MM.1S (cell line): ENCODE data around the gene PKDCC.

Source experiments
- DNase-seq: peaks from one replicate; pipeline ENCODE4 v3.0.0-alpha.2; 2015
- H2AFZ ChIP-seq: fragments of 300-600 bp; sonication (generic); 2 replicates; pipeline ENCODE4 v1.6.0; 2016; ENCODE audit warnings: antibody characterized with exemption, low read length
- H3F3A ChIP-seq: fragments of 300-600 bp; sonication (generic); 2 replicates; pipeline ENCODE4 v1.6.1; 2016; ENCODE audit warnings: mild to moderate bottlenecking, antibody characterized with exemption, low read length, moderate library complexity, mixed read lengths; ENCODE audit not compliant: insufficient read depth
- H3K27ac ChIP-seq: fragments of 300-600 bp; sonication (generic); 2 replicates; pipeline ENCODE4 v1.5.1; 2016; ENCODE audit warnings: mild to moderate bottlenecking, low read length
- H3K27me3 ChIP-seq: fragments of 300-600 bp; sonication (generic); replicated peaks from 2 replicates; pipeline ENCODE4 v1.6.0; 2016; ENCODE audit warnings: low read length; ENCODE audit not compliant: insufficient read depth
- H3K36me3 ChIP-seq: fragments of 300-600 bp; sonication (generic); replicated peaks from 2 replicates; pipeline ENCODE4 v1.6.1; 2016; ENCODE audit warnings: mild to moderate bottlenecking, low read length, mixed read lengths; ENCODE audit not compliant: insufficient read depth
- H3K4me1 ChIP-seq: fragments of 300-600 bp; sonication (generic); 2 replicates; pipeline ENCODE4 v1.6.1; 2016; ENCODE audit warnings: low read length, mixed read lengths
- H3K4me2 ChIP-seq: fragments of 300-600 bp; sonication (generic); 2 replicates; pipeline ENCODE4 v1.6.0; 2016; ENCODE audit warnings: low read depth, low read length
- H3K4me3 ChIP-seq: fragments of 300-600 bp; sonication (generic); 2 replicates; pipeline ENCODE4 v1.5.1; 2016; ENCODE audit warnings: low read length, mixed read lengths
- H3K79me2 ChIP-seq: fragments of 300-600 bp; sonication (generic); 2 replicates; pipeline ENCODE4 v1.6.1; 2016; ENCODE audit warnings: mixed run types, low read length, mixed read lengths
- H3K9ac ChIP-seq: fragments of 300-600 bp; sonication (generic); 2 replicates; pipeline ENCODE4 v1.6.1; 2016; ENCODE audit warnings: low read length, mixed read lengths
- H3K9me2 ChIP-seq: fragments of 300-600 bp; sonication (generic); replicated peaks from 2 replicates; pipeline ENCODE4 v1.6.1; 2016; ENCODE audit warnings: mild to moderate bottlenecking, low read length, mixed read lengths; ENCODE audit not compliant: insufficient read depth
- H3K9me3 ChIP-seq: fragments of 300-600 bp; sonication (generic); replicated peaks from 2 replicates; pipeline ENCODE4 v1.6.1; 2016; ENCODE audit warnings: mild to moderate bottlenecking, low read length, mixed read lengths; ENCODE audit not compliant: insufficient read depth
- H4K20me1 ChIP-seq: fragments of 300-600 bp; sonication (generic); 2 replicates; pipeline ENCODE4 v1.6.1; 2016; ENCODE audit warnings: mild to moderate bottlenecking, low read length, moderate library complexity, mixed read lengths; ENCODE audit not compliant: insufficient read depth
- EZH2 ChIP-seq: fragments of 300-600 bp; sonication (generic); optimal IDR thresholded peaks from 2 replicates; pipeline ENCODE3; 2017; ENCODE audit warnings: low read depth, mild to moderate bottlenecking, antibody characterized with exemption, low read length, mixed read lengths
- EZH2phosphoT487 ChIP-seq: fragments of 300-600 bp; sonication (generic); IDR thresholded peaks from 2 replicates; pipeline ENCODE4 v1.6.1; 2018; ENCODE audit warnings: antibody characterized with exemption, low read length
- TF ChIP-seq, protein P1 (sequence below): fragments of 300-600 bp; sonication (generic); IDR thresholded peaks from 2 replicates; pipeline ENCODE4 v1.5.1; 2016; ENCODE audit warnings: antibody characterized with exemption, low read length, mixed read lengths

Gene PKDCC

DNA sequence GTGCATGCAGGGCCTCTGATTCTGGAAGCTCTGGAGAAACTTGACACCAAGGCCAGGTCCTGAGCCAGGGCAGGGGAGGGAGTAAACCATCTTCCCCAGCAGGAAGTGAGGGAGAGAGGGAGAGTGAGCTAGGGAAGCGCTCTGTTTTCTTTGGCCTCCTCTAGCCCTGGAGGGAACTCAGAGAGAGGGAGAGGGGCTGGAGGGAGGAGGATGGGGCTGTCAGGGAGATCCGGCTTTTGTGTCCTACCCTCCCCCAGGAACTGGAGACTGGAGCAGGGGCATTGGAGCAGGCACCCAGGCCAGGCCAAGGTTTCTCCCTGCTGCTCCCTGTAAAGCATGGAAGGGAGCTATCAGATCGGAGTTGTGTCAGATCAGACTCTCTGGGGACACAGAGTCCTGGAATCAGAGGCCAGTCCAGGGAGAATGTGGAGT lies 22.7 kb upstream of the PKDCC start:
- Histone ChIP-seq H3F3A (peaks cover 19% of the 10 kb centered on the region), H3K36me3 (no peaks in the 10 kb centered on the region), H3K9me2 (no peaks in the 10 kb centered on the region), H3K4me1 (peaks cover 46% of the 10 kb centered on the region), H3K9me3 (no peaks in the 10 kb centered on the region), H2AFZ (no peak overlapping the region), H3K9ac (no peak overlapping the region), H3K27ac (no peak overlapping the region), H3K4me2 (no peak overlapping the region), H3K27me3 (no peaks in the 10 kb centered on the region), H4K20me1 (no peaks in the 10 kb centered on the region), H3K79me2 (no peaks in the 10 kb centered on the region), H3K4me3 (no peak overlapping the region)
- TF ChIP-seq EZH2phosphoT487 = no peak
- TF ChIP-seq EZH2 = no peak
- TF ChIP-seq, protein P1, sequence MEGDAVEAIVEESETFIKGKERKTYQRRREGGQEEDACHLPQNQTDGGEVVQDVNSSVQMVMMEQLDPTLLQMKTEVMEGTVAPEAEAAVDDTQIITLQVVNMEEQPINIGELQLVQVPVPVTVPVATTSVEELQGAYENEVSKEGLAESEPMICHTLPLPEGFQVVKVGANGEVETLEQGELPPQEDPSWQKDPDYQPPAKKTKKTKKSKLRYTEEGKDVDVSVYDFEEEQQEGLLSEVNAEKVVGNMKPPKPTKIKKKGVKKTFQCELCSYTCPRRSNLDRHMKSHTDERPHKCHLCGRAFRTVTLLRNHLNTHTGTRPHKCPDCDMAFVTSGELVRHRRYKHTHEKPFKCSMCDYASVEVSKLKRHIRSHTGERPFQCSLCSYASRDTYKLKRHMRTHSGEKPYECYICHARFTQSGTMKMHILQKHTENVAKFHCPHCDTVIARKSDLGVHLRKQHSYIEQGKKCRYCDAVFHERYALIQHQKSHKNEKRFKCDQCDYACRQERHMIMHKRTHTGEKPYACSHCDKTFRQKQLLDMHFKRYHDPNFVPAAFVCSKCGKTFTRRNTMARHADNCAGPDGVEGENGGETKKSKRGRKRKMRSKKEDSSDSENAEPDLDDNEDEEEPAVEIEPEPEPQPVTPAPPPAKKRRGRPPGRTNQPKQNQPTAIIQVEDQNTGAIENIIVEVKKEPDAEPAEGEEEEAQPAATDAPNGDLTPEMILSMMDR = no peak
- no peak for DNase-seq

DNA sequence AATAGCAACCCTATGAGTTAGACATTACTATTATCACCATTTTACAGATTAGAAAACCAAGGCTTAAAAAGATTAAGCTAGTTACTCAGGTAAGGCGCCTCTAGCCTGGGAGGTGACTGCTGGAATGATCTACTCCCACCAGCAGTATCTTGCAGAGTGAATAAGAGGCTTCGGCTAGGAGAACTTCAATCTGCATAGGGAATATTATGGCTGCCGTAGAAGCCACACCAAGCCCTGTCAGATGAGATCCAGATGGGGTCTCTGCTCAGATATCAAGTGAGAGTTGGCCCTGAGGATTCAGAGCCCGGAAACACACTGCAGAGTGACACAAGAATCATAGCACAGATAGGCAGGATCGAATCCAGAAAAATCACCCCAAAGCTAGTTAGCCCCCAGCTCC lies 21.5 kb upstream of the PKDCC start:
- Histone ChIP-seq H3F3A (peaks cover 21% of the 10 kb centered on the region), H3K9ac (no peak overlapping the region), H3K27me3 (no peaks in the 10 kb centered on the region), H3K9me2 (no peaks in the 10 kb centered on the region), H3K4me1 (peaks cover 55% of the 10 kb centered on the region), H3K27ac (no peak overlapping the region), H3K4me2 (no peak overlapping the region), H2AFZ (no peak overlapping the region), H3K79me2 (no peaks in the 10 kb centered on the region), H3K4me3 (no peak overlapping the region), H3K36me3 (no peaks in the 10 kb centered on the region), H3K9me3 (no peaks in the 10 kb centered on the region), H4K20me1 (no peaks in the 10 kb centered on the region)
- TF ChIP-seq EZH2 (no peak), EZH2phosphoT487 (no peak)
- TF ChIP-seq, protein P1 = no peak
- no peak for DNase-seq

DNA sequence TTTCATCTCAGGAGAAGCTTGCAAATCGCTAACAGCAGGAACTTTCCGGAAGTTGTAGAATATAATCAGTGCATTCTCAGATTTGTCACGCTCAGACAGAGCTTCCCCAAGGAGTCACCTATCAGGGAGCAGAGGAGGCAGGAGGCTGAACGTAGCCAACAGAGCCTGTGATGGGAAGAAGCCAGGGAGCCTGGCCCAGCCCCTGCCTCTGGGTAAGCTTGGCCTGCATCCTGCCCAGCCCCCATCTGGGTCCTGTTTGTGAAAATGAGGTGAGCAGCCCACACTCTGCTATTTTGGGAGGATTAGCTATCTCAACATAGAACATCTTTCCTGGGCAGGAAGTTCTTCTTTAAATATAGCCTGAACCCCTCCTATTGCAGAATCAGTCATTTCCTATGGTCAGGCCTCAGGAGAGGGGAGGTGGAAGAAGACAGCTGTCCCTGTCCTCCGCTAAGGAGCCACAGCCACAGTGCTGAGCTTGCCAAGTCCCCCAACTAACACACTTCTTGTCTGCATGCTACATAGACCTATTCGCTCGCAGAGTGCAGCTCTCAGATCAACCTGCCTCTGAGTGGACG lies 19.2 kb upstream of the PKDCC start:
- Histone ChIP-seq H3K9ac (peak overlapping the region; percentile 49; the same call in 1 of the 2 replicates), H3K79me2 (no peaks in the 10 kb centered on the region), H3F3A (peaks cover 21% of the 10 kb centered on the region), H3K9me3 (no peaks in the 10 kb centered on the region), H4K20me1 (no peaks in the 10 kb centered on the region), H3K36me3 (no peaks in the 10 kb centered on the region), H3K4me1 (peaks cover 59% of the 10 kb centered on the region), H3K9me2 (no peaks in the 10 kb centered on the region), H3K4me3 (peak overlapping the region; percentile 41), H3K27ac (peak overlapping the region; percentile 82), H3K4me2 (peak overlapping the region; percentile 88), H2AFZ (peak overlapping the region; percentile 64), H3K27me3 (no peaks in the 10 kb centered on the region)
- DNase-seq = peak; percentile 84
- no peak for TF ChIP-seq EZH2phosphoT487
- TF ChIP-seq, protein P1 = no peak
- TF ChIP-seq EZH2 = no peak
